Skin of body (tissue), 2 donors: ENCODE measurements around the gene LRP6. TPM values are rescaled to one million over a fixed set of nuclear protein-coding genes. Genes with fewer than 3 reads are reported as not detected.
"Not testable (repeated sequence)": the region's sequence is repeated elsewhere in the genome, so short reads cannot be mapped to it uniquely, and the experiment has no call there.

ENCODE experiments used
- DNase-seq: peaks from one replicate; lab custom pipeline; 2025; lab: John Stamatoyannopoulos, UW
- total RNA-seq: library from RNA; depleted of rRNA; stranded (reverse); fragments of >200 nt; gene quantifications from one replicate; pipeline ENCODE4 v1.2.3, GENCODE V29; 2014

Gene LRP6
- total RNA-seq, 1 donor from 2014 or later, result 62.2 TPM

GRCh38 chr12:12265571-12266388 is 1.1 kb downstream of the LRP6 start:
- peak; percentile 34 for DNase-seq

GRCh38 chr12:12265035-12265434 is 1.8 kb downstream of the LRP6 start:
- no peak for DNase-seq

GRCh38 chr12:12263909-12264308 is 2.9 kb downstream of the LRP6 start:
- no peak for DNase-seq

- DNase-seq, result not testable (repeated sequence)
Observed at GRCh38 chr12:12256291-12256757, 10.5 kb downstream of the LRP6 start.

- DNase-seq, result no peak
Observed at GRCh38 chr12:12254553-12254952, 12.3 kb downstream of the LRP6 start.

- no peak for DNase-seq
Observed at GRCh38 chr12:12249216-12250050, 17.4 kb downstream of the LRP6 start.

- DNase-seq, result no peak
Observed at GRCh38 chr12:12247584-12247983, 19.3 kb downstream of the LRP6 start.

GRCh38 chr12:12244341-12244740 is 22.5 kb downstream of the LRP6 start:
- peak; percentile 5 for DNase-seq

GRCh38 chr12:12240662-12241340 is 26.0 kb downstream of the LRP6 start:
- peak; percentile 78 for DNase-seq

- no peak for DNase-seq
Observed at GRCh38 chr12:12239127-12239526, 27.7 kb downstream of the LRP6 start.

- no peak for DNase-seq
Observed at GRCh38 chr12:12238605-12239004, 28.2 kb downstream of the LRP6 start.

- no peak for DNase-seq
Observed at GRCh38 chr12:12236896-12237295, 29.9 kb downstream of the LRP6 start.

GRCh38 chr12:12230275-12230674 is 36.6 kb downstream of the LRP6 start:
- no peak for DNase-seq

- peak; percentile 72 for DNase-seq
Observed at GRCh38 chr12:12229556-12230092, 37.2 kb downstream of the LRP6 start.

- DNase-seq, result no peak
Observed at GRCh38 chr12:12228402-12228801, 38.4 kb downstream of the LRP6 start.

- DNase-seq, result no peak
Observed at GRCh38 chr12:12226187-12226586, 40.7 kb downstream of the LRP6 start.

GRCh38 chr12:12224240-12224940 is 42.5 kb downstream of the LRP6 start:
- DNase-seq, result no peak

- DNase-seq, result no peak
Observed at GRCh38 chr12:12221560-12221959, 45.3 kb downstream of the LRP6 start.

- no peak for DNase-seq
Observed at GRCh38 chr12:12219664-12220063, 47.2 kb downstream of the LRP6 start.

- DNase-seq, result no peak
Observed at GRCh38 chr12:12217018-12217359, 49.9 kb downstream of the LRP6 start.
